GM12891 (cell line): Measurements from ENCODE around the gene KRT14.

Source experiments
- POLR2A ChIP-seq: IDR thresholded peaks from 2 replicates; pipeline ENCODE4 v1.6.1; 2011; ENCODE audit warnings: low read depth, low read length, control low read depth
- POLR2AphosphoS5 ChIP-seq: IDR thresholded peaks from 2 replicates; pipeline ENCODE4 v1.6.1; 2011; ENCODE audit warnings: low read depth, low read length, control low read depth
- SPI1 ChIP-seq: IDR thresholded peaks from 2 replicates; pipeline ENCODE4 v1.6.1; 2011; ENCODE audit warnings: low read depth, low read length, control low read depth
- TAF1 ChIP-seq: IDR thresholded peaks from 2 replicates; pipeline ENCODE4 v1.6.1; 2011; ENCODE audit warnings: low read depth, low read length, control low read depth

- TF ChIP-seq POLR2AphosphoS5 = no peak
- no peak for TF ChIP-seq POLR2A
- no peak for TF ChIP-seq TAF1
- TF ChIP-seq SPI1 = no peak
These were observed 48.7 kb downstream of the KRT14 start for GRCh38 chr17:41537990-41538389.
